KMS-11 (cell line): Measurements from ENCODE around the gene DGKG.

ENCODE experiments used
- H2AFZ ChIP-seq: fragments of 200-600 bp; sonication (generic); 2 replicates; pipeline ENCODE4 v1.6.1; 2016; ENCODE audit warnings: antibody characterized with exemption, mixed run types, low read depth
- H3K27ac ChIP-seq: fragments of 200-600 bp; sonication (generic); 2 replicates; pipeline ENCODE4 v1.6.1; 2016; ENCODE audit warnings: mild to moderate bottlenecking, mixed run types
- H3K27me3 ChIP-seq: fragments of 200-600 bp; sonication (generic); 2 replicates; pipeline ENCODE4 v1.6.1; 2017; ENCODE audit warnings: mild to moderate bottlenecking, low read depth, mixed run types, moderate library complexity; ENCODE audit not compliant: insufficient read depth
- H3K36me3 ChIP-seq: fragments of 200-600 bp; sonication (generic); 2 replicates; pipeline ENCODE4 v1.6.1; 2017; ENCODE audit warnings: mild to moderate bottlenecking, mixed run types; ENCODE audit not compliant: insufficient read depth
- H3K4me1 ChIP-seq: fragments of 200-600 bp; sonication (generic); 2 replicates; pipeline ENCODE4 v1.6.1; 2016; ENCODE audit warnings: mild to moderate bottlenecking, low read depth, mixed run types; ENCODE audit not compliant: poor library complexity, severe bottlenecking
- H3K4me2 ChIP-seq: fragments of 200-600 bp; sonication (generic); 2 replicates; pipeline ENCODE4 v1.7.0; 2016; ENCODE audit warnings: mild to moderate bottlenecking, mixed run types
- H3K4me3 ChIP-seq: fragments of 200-600 bp; sonication (generic); IDR thresholded peaks from 2 replicates; pipeline ENCODE4 v1.6.1; 2017; ENCODE audit warnings: low read depth, low read length, mixed read lengths; ENCODE audit not compliant: insufficient read depth
- H3K79me2 ChIP-seq: fragments of 200-600 bp; sonication (generic); 2 replicates; pipeline ENCODE4 v1.6.1; 2016; ENCODE audit warnings: low read depth, mixed run types; ENCODE audit not compliant: insufficient read depth
- H3K9ac ChIP-seq: fragments of 200-600 bp; sonication (generic); 2 replicates; pipeline ENCODE4 v1.6.1; 2016; ENCODE audit warnings: mild to moderate bottlenecking, mixed run types
- H4K20me1 ChIP-seq: fragments of 200-600 bp; sonication (generic); 2 replicates; pipeline ENCODE4 v1.6.1; 2016; ENCODE audit warnings: mild to moderate bottlenecking, mixed run types; ENCODE audit not compliant: insufficient read depth
- TF ChIP-seq, protein P1 (sequence below): fragments of 200-600 bp; sonication (generic); conservative IDR thresholded peaks from 2 replicates; pipeline ENCODE4 v1.6.1; 2017; ENCODE audit warnings: low read depth, mild to moderate bottlenecking, antibody characterized with exemption, low read length, moderate library complexity, mixed read lengths

Gene DGKG

DNA sequence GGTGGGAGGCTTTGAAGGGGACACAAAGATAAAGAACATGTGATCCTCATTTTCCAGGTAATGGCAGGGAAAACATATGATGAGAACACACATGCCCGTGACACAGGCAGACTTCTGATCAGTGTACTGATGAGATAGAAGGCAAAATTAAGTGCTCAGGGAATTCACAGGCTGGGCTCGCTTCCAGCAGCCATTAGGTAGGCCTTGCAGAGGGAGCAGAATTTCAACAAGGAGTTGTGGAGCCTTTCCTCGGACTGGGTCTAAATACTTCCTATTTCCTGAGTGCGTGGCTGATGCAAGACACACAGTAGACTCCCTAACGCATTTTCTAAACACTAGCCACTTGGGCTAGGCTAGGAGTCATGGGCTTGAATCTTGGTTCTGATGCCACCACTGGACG lies 179.2 kb downstream of the DGKG start:
- no peaks in the 10 kb centered on the region for H3K27me3 ChIP-seq
- no peak overlapping the region for H3K4me2 ChIP-seq
- no peaks in the 10 kb centered on the region for H3K79me2 ChIP-seq
- peaks cover 11% of the 10 kb centered on the region for H3K4me1 ChIP-seq
- H3K27ac ChIP-seq: no peak overlapping the region
- H3K36me3 ChIP-seq: no peaks in the 10 kb centered on the region
- no peak overlapping the region for H2AFZ ChIP-seq
- H3K9ac ChIP-seq: no peak overlapping the region
- H3K4me3 ChIP-seq: no peak overlapping the region
- TF ChIP-seq, protein P1, sequence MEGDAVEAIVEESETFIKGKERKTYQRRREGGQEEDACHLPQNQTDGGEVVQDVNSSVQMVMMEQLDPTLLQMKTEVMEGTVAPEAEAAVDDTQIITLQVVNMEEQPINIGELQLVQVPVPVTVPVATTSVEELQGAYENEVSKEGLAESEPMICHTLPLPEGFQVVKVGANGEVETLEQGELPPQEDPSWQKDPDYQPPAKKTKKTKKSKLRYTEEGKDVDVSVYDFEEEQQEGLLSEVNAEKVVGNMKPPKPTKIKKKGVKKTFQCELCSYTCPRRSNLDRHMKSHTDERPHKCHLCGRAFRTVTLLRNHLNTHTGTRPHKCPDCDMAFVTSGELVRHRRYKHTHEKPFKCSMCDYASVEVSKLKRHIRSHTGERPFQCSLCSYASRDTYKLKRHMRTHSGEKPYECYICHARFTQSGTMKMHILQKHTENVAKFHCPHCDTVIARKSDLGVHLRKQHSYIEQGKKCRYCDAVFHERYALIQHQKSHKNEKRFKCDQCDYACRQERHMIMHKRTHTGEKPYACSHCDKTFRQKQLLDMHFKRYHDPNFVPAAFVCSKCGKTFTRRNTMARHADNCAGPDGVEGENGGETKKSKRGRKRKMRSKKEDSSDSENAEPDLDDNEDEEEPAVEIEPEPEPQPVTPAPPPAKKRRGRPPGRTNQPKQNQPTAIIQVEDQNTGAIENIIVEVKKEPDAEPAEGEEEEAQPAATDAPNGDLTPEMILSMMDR: no peak
- no peaks in the 10 kb centered on the region for H4K20me1 ChIP-seq

DNA sequence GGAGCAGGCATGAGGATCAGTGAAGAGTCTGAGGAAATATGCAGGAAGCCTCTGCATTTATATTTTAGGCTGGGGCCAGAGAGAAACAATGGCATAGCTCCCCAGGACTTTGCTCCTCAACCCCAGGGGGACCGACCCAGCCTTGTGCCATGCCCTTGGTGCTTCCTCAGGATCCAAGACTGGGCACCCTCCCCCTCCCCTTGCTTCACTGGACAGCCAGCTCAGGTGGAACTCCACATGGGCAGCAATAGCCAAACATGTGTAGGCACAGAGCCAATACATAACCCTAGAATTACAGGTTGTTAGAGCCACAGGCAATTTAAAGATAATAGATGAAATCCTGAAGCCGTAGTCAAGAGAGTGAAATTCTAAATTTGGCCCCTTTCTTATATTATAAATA lies 180.1 kb downstream of the DGKG start:
- no peak overlapping the region for H3K9ac ChIP-seq
- no peak overlapping the region for H3K4me2 ChIP-seq
- no peaks in the 10 kb centered on the region for H3K27me3 ChIP-seq
- TF ChIP-seq, protein P1: no peak
- no peaks in the 10 kb centered on the region for H3K79me2 ChIP-seq
- no peak overlapping the region for H2AFZ ChIP-seq
- no peaks in the 10 kb centered on the region for H3K36me3 ChIP-seq
- H3K4me3 ChIP-seq: no peak overlapping the region
- H4K20me1 ChIP-seq: no peaks in the 10 kb centered on the region
- H3K27ac ChIP-seq: no peak overlapping the region
- peaks cover 11% of the 10 kb centered on the region for H3K4me1 ChIP-seq

DNA sequence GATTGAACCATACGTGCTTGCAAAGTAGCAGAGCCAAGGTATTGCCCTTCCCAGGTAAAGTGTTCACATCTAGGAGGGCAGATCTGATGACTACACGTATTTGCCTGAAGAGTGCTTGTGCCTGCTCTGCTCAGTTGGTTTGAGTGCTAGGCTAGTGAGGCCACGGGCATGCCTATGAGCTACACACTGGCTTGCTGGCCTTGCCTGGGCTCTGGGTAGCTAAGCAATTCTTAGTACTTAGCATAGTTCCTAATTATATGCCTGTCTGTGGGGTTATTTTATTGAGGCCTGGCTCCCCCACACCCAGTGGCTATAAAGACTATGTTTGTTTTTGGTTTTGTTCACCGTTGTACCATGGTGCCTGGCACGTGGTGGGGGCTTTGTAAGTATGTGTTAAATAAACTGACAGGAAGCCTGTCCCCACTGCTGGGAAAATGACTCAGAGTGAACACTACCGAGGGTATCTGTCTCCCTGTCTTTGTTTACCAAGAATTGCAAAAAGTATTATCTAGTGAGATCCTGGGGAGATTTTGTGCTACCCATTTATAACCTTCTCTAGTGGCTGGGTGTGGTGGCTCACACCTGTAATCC lies 181.0 kb downstream of the DGKG start:
- Histone ChIP-seq H2AFZ (no peak overlapping the region), H3K4me1 (peaks cover 11% of the 10 kb centered on the region), H3K27ac (no peak overlapping the region), H3K9ac (no peak overlapping the region), H3K27me3 (no peaks in the 10 kb centered on the region), H3K79me2 (no peaks in the 10 kb centered on the region), H3K36me3 (no peaks in the 10 kb centered on the region), H3K4me3 (no peak overlapping the region), H3K4me2 (no peak overlapping the region), H4K20me1 (no peaks in the 10 kb centered on the region)
- TF ChIP-seq, protein P1: no peak

DNA sequence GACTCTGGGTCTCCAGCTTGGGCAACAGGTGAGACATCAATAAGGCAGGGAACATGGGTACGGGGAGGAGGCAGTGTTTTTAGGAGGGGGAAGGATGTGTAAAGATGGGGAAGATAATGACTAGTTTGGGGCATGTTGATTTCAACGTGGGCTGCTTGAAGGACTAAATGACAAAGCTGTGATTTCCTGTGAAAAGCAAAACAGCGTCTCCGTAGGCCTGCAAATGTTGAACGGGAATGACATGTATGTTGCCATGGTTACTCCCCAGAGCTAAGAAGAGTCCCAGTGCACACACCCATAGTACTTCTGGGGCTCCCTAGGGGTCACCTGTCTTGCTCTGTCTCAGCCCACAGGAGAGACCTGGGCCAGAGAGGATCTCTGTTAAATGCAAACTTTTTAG lies 181.9 kb downstream of the DGKG start:
- TF ChIP-seq, protein P1: no peak
- H3K4me1 ChIP-seq: peaks cover 5% of the 10 kb centered on the region
- H3K79me2 ChIP-seq: no peaks in the 10 kb centered on the region
- H2AFZ ChIP-seq: no peak overlapping the region
- no peak overlapping the region for H3K9ac ChIP-seq
- no peaks in the 10 kb centered on the region for H3K27me3 ChIP-seq
- H3K36me3 ChIP-seq: no peaks in the 10 kb centered on the region
- H3K4me2 ChIP-seq: no peak overlapping the region
- no peak overlapping the region for H3K4me3 ChIP-seq
- no peak overlapping the region for H3K27ac ChIP-seq
- no peaks in the 10 kb centered on the region for H4K20me1 ChIP-seq

DNA sequence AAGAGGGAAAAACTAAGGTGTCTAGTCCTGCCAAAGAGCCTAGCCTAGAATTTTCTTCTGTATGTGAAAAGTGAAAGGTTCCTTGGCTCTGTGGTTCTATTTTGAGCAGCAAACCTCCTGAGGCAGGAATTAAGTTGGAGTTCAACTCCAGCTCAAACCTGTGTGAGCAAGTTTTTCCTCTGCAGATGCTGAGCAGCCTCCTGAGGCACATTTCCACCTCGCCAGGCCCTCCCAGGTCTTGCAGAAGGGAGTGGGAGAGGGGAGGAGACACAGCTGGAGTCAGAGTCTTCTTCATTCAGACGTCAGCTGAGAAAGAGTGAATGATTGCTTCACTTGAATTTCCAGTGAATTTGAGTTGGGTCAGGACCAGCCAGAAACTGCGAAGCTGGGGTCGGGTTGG lies 183.6 kb downstream of the DGKG start:
- H3K27me3 ChIP-seq: no peaks in the 10 kb centered on the region
- TF ChIP-seq, protein P1: no peak

More for the DNA sequence above, 183.6 kb downstream of the DGKG start:
- H3K9ac ChIP-seq: no peak overlapping the region
- no peaks in the 10 kb centered on the region for H3K4me1 ChIP-seq
- no peak overlapping the region for H2AFZ ChIP-seq
- no peak overlapping the region for H3K4me3 ChIP-seq
- no peaks in the 10 kb centered on the region for H3K79me2 ChIP-seq
- no peak overlapping the region for H3K4me2 ChIP-seq
- no peaks in the 10 kb centered on the region for H4K20me1 ChIP-seq
- H3K27ac ChIP-seq: no peak overlapping the region
- H3K36me3 ChIP-seq: no peaks in the 10 kb centered on the region
